DOHH2 (cell line): ENCODE measurements around the gene ARID5B.
A peak's percentile ranks its signal among the peaks of the same experiment; 100 is the strongest.

Experiments
- H3F3A ChIP-seq: fragments of 200-600 bp; sonication (generic), shearing (Covaris generic); 2 replicates; pipeline ENCODE4 v1.6.0; 2016; ENCODE audit warnings: antibody characterized with exemption, mild to moderate bottlenecking; ENCODE audit not compliant: control insufficient read depth, insufficient read depth
- H3K27ac ChIP-seq: fragments of 200-600 bp; sonication (generic); 2 replicates; pipeline ENCODE4 v1.5.1; 2014; ENCODE audit warnings: low read depth, mild to moderate bottlenecking, low read length, moderate library complexity
- H3K27me3 ChIP-seq: fragments of 200-600 bp; sonication (generic); 2 replicates; pipeline ENCODE4 v1.6.1; 2014; ENCODE audit warnings: mild to moderate bottlenecking, low read length, mixed read lengths; ENCODE audit not compliant: control insufficient read depth
- H3K36me3 ChIP-seq: fragments of 200-600 bp; sonication (generic); 2 replicates; pipeline ENCODE4 v1.6.1; 2014; ENCODE audit warnings: mild to moderate bottlenecking, low read length, moderate library complexity, mixed read lengths; ENCODE audit not compliant: control insufficient read depth
- H3K4me1 ChIP-seq: fragments of 200-600 bp; sonication (generic); 2 replicates; pipeline ENCODE4 v1.6.1; 2014; ENCODE audit warnings: mild to moderate bottlenecking, low read length, mixed read lengths; ENCODE audit not compliant: control insufficient read depth
- H3K4me2 ChIP-seq: fragments of 200-600 bp; sonication (generic); 2 replicates; pipeline ENCODE4 v1.6.0; 2014; ENCODE audit warnings: mild to moderate bottlenecking, low read length, moderate library complexity
- H3K4me3 ChIP-seq: fragments of 200-600 bp; sonication (generic); 2 replicates; pipeline ENCODE4 v1.5.1; 2014; ENCODE audit warnings: mild to moderate bottlenecking, low read length, mixed read lengths
- H3K79me2 ChIP-seq: fragments of 200-600 bp; sonication (generic); 2 replicates; pipeline ENCODE4 v1.6.1; 2014; ENCODE audit warnings: mild to moderate bottlenecking, low read length, mixed read lengths; ENCODE audit not compliant: control insufficient read depth
- H3K9me2 ChIP-seq: fragments of 200-600 bp; sonication (generic); replicated peaks from 2 replicates; pipeline ENCODE4 v1.6.1; 2014; ENCODE audit warnings: mild to moderate bottlenecking, low read length, mixed read lengths; ENCODE audit not compliant: control insufficient read depth
- H3K9me3 ChIP-seq: fragments of 200-600 bp; sonication (generic); 2 replicates; pipeline ENCODE4 v1.6.1; 2014; ENCODE audit warnings: antibody characterized with exemption, low read length, mixed read lengths; ENCODE audit not compliant: control insufficient read depth, insufficient read depth
- H4K20me1 ChIP-seq: fragments of 200-600 bp; sonication (generic); 2 replicates; pipeline ENCODE4 v1.6.0; 2014; ENCODE audit warnings: low read depth, mild to moderate bottlenecking, antibody characterized with exemption, low read length, moderate library complexity; ENCODE audit not compliant: control insufficient read depth, insufficient read depth
- CTCF ChIP-seq: fragments of 200-600 bp; sonication (generic); IDR thresholded peaks from one replicate; pipeline ENCODE4 v1.5.1; 2014; ENCODE audit warnings: antibody characterized with exemption, mild to moderate bottlenecking, low read depth, low read length; ENCODE audit not compliant: poor library complexity, severe bottlenecking
- EZH2phosphoT487 ChIP-seq: fragments of 200-600 bp; sonication (generic); IDR thresholded peaks from 2 replicates; pipeline ENCODE4 v1.6.1; 2017; ENCODE audit warnings: borderline replicate concordance, mild to moderate bottlenecking, antibody characterized with exemption, low read length, moderate library complexity, mixed read lengths

The ARID5B gene

GRCh38 chr10:61981460-61981859 is 80.0 kb downstream of the ARID5B start:
- Histone ChIP-seq H3K79me2 (peaks cover 60% of the 10 kb centered on the region), H3F3A (peaks cover 20% of the 10 kb centered on the region), H3K9me2 (no peaks in the 10 kb centered on the region), H3K4me1 (peaks cover 87% of the 10 kb centered on the region), H3K4me3 (no peak overlapping the region), H3K27me3 (no peaks in the 10 kb centered on the region), H3K4me2 (peak overlapping the region; percentile 19), H3K36me3 (peaks cover 18% of the 10 kb centered on the region), H4K20me1 (no peaks in the 10 kb centered on the region), H3K27ac (peak overlapping the region; percentile 1; the same call in 1 of the 2 replicates), H3K9me3 (peaks cover 2% of the 10 kb centered on the region)
- TF ChIP-seq EZH2phosphoT487 (no peak), CTCF (no peak)

GRCh38 chr10:61983255-61983654 is 81.8 kb downstream of the ARID5B start:
- TF ChIP-seq CTCF, result no peak
- no peak for TF ChIP-seq EZH2phosphoT487
- no peak overlapping the region for H3K4me3 ChIP-seq
- H3F3A ChIP-seq, result peaks cover 30% of the 10 kb centered on the region
- peaks cover 95% of the 10 kb centered on the region for H3K4me1 ChIP-seq
- peaks cover 22% of the 10 kb centered on the region for H3K36me3 ChIP-seq
- no peaks in the 10 kb centered on the region for H4K20me1 ChIP-seq
- peaks cover 68% of the 10 kb centered on the region for H3K79me2 ChIP-seq
- H3K27me3 ChIP-seq, result no peaks in the 10 kb centered on the region
- H3K9me3 ChIP-seq, result no peaks in the 10 kb centered on the region
- no peaks in the 10 kb centered on the region for H3K9me2 ChIP-seq
- no peak overlapping the region for H3K4me2 ChIP-seq
- H3K27ac ChIP-seq, result no peak overlapping the region

- Histone ChIP-seq H3K79me2 (peaks cover 69% of the 10 kb centered on the region), H3K27ac (peak overlapping the region; percentile 81), H3K9me2 (no peaks in the 10 kb centered on the region), H4K20me1 (no peaks in the 10 kb centered on the region), H3K4me3 (no peak overlapping the region), H3F3A (peaks cover 32% of the 10 kb centered on the region), H3K4me1 (peaks cover 97% of the 10 kb centered on the region), H3K27me3 (no peaks in the 10 kb centered on the region), H3K4me2 (peak overlapping the region; percentile 80), H3K9me3 (no peaks in the 10 kb centered on the region), H3K36me3 (peaks cover 25% of the 10 kb centered on the region)
- TF ChIP-seq EZH2phosphoT487 (no peak), CTCF (no peak)
These were observed 83.4 kb downstream of the ARID5B start for GRCh38 chr10:61984803-61985418.
